ENCODE data around the gene ABLIM2. TPM values are rescaled to one million over a fixed set of nuclear protein-coding genes. Genes with fewer than 3 reads are reported as not detected.

Gene ABLIM2
- total RNA-seq, 1 experiment from 2014 or later, result 1.0 TPM

- no peaks in the 10 kb centered on the region for H3K27me3 ChIP-seq (ENCODE audit: insufficient read depth, low read length)
- no peaks in the 10 kb centered on the region for H3K9me3 ChIP-seq (ENCODE audit: control insufficient read depth, low read depth, low read length)
- no peak overlapping the region for H3K4me2 ChIP-seq (ENCODE audit: insufficient read depth, insufficient read length, low read length)
- no peak overlapping the region for H2BK15ac ChIP-seq (ENCODE audit: low read depth, low read length)
- no peak overlapping the region; the same call in 1 of the 2 replicates for H3K4ac ChIP-seq (ENCODE audit: low read depth, low read length)
- H4K91ac ChIP-seq (ENCODE audit: insufficient read length, low read depth, low read length), result no peak overlapping the region
- no peak overlapping the region for H3K23ac ChIP-seq (ENCODE audit: insufficient read length, low read depth, low read length)
- no peak overlapping the region for H3K18ac ChIP-seq (ENCODE audit: insufficient read length, low read depth, low read length)
- no peak overlapping the region for H2BK12ac ChIP-seq (ENCODE audit: insufficient read length, low read depth, low read length)
- no CpG with 5 or more reads among the region's 7 CpGs for WGBS (ENCODE audit: extremely low coverage, insufficient read length, low lambda C conversion rate)
- no peak overlapping the region for H3K14ac ChIP-seq (ENCODE audit: insufficient read depth, low read length)
- TF ChIP-seq CTCF (conservative IDR thresholded peaks at IDR 0.05), result no peak
- no peak overlapping the region for H4K8ac ChIP-seq (replicated peaks; ENCODE audit: insufficient read length, low read depth, low read length)
- H3K9ac ChIP-seq (ENCODE audit: extremely low read depth, insufficient read length, low read length), result no peak overlapping the region
- H3K9me3 Mint-ChIP-seq, result no peaks in the 10 kb centered on the region; a peak in 1 of 5 replicates
- DNase-seq, result no peak
- H3K4me1 Mint-ChIP-seq, result peaks cover 13 to 16% of the 10 kb centered on the region in 2 experiments
- no peak overlapping the region for H3T11ph ChIP-seq (ENCODE audit: low read length)
- no peak overlapping the region for H2BK120ac ChIP-seq (ENCODE audit: low read depth, low read length, poor library complexity, severe bottlenecking)
- no peaks in the 10 kb centered on the region for H3K36me3 Mint-ChIP-seq (ENCODE audit: insufficient read depth in 1 of 3, low read depth in 3 of 3)
- peak overlapping the region in 1 of 2 experiments; percentile 34; a peak in 2 of 5 replicates for H3K4me3 Mint-ChIP-seq
- no peak overlapping the region for H2BK5ac ChIP-seq (ENCODE audit: insufficient read length, low read length)
- H3K23me2 ChIP-seq (ENCODE audit: insufficient read length, low read depth, low read length, poor library complexity, severe bottlenecking), result peaks cover 3% of the 10 kb centered on the region
- no peaks in the 10 kb centered on the region for H3K4me1 ChIP-seq (ENCODE audit: insufficient read depth, low read length)
- H3K79me1 ChIP-seq (ENCODE audit: insufficient read depth, low read depth, low read length, poor library complexity, severe bottlenecking), result no peaks in the 10 kb centered on the region
- H2AK5ac ChIP-seq (ENCODE audit: insufficient read length, low read length), result no peak overlapping the region
- no peaks in the 10 kb centered on the region for H3K79me2 ChIP-seq (ENCODE audit: insufficient read depth, low read length)
- no peak overlapping the region for H3K27ac ChIP-seq (ENCODE audit: insufficient read length, low read depth, low read length)
- peak overlapping the region in 1 of 3 experiments; percentile 24; a peak in 2 of 7 replicates for H3K27ac Mint-ChIP-seq
- no peak overlapping the region for H2AFZ ChIP-seq (ENCODE audit: low read length)
- H3K56ac ChIP-seq (ENCODE audit: insufficient read length, low read depth, low read length), result no peak overlapping the region
- no peaks in the 10 kb centered on the region for H4K20me1 ChIP-seq (ENCODE audit: control insufficient read depth, insufficient read depth, insufficient read length)
- H4K5ac ChIP-seq (ENCODE audit: insufficient read length, low read depth, low read length), result no peak overlapping the region
- no peaks in the 10 kb centered on the region; the same call in 1 of the 2 replicates for H3K27me3 Mint-ChIP-seq (ENCODE audit: low read depth)
- no peak overlapping the region for H2BK20ac ChIP-seq (ENCODE audit: low read depth, low read length, poor library complexity, severe bottlenecking)
These were observed 121.4 kb downstream of the ABLIM2 start for GRCh38 chr4:8037150-8037769.
